NCI-H446 treated with DMSO at 0.1 percent for 48 hours (cell line): ENCODE data around the gene RFLNA.

Experiments used
- DNase-seq: peaks from one replicate; lab custom pipeline; 2025; lab: John Stamatoyannopoulos, UW

RFLNA gene

DNA sequence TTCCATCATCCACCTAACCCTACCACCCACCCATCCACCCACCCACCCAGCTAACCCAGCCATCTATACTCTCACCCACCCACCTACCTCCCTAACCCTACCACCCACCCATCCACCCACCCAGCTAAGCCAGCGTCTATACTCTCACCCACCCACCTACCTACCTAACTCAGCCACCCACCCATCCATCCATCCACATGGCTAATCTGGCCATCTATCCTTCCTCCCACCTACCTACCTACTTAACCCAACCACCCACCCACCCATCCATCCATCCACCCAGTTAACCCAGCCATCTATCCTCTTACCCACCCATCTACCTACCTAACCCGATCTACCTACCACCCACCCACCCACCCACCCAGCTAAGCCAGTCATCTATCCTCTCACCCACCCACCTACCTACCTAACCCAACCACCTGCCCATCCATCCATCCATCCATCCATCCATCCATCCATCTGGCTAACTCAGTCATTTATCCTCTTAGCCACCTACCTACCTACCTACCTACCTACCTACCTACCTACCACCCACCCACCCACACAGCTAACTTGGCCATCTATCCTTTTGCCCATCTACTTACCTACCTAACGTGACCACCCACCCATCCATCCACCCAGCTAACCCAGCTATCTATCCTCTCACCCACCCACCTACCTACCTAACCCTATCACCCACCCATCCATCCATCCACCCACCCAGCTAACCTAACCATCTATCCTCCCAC, 44.1 kb downstream of the RFLNA start:
- no peak for DNase-seq

DNA sequence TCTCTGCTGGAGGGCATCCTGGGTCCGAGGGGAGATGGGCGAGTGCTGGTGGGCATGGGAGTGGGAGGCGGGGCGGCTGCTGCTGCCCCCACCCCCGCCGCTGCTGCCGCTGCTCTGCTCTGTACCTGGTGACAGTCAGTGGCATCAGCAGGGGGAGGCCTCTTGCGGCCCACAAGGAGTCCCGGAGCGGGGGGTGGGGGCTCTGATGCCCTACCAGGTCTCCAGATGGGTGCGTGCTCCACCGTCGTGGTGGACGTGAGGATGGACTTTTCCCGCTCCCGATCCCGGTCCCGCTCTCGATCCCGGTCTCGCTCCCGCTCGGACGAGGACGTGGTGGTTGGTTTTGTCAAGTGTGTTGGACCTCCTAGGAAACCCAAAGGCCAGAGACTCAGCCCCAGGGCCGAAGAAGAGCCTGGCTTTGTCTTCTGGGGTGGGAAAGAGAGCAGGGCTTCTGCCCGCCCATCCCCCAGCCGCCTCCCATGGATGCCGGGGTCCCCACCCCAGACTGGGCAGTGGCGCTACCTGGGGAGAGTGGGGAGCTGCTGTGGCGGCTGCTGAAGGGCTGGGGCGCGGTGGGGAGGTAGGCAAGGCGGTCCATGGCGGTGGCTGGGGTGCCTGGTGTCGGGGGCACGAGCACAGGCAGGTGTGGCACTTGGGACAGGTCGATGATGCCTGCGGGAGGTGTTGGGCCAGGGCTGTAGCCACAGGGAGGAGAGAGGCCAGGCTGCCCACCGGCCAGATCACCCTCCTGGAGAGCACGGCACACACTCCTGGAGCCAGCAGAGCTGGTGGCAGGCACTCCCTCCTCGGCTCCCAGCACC, 45.4 kb downstream of the RFLNA start:
- DNase-seq, result no peak

DNA sequence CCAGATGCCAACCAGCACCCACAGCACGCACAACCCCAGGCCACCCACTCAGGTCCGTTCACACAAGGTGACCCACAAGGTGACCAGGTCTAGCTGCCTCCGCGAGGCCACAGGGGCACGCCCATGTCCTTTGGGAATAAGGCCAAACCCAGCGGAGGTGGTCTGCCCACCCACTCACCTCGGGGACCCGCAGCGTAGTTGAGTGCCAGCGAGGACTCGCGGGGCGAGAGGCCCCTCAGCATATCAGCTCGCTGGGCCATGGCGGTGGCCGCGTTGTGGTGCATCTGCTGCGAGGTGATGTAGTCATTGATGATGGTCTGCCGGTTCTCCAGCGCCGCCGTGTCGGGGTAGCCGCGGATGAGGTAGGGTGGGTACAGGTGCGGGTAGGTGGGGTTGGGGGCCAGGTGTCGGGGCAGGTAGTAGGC, 46.8 kb downstream of the RFLNA start:
- DNase-seq, result no peak

DNA sequence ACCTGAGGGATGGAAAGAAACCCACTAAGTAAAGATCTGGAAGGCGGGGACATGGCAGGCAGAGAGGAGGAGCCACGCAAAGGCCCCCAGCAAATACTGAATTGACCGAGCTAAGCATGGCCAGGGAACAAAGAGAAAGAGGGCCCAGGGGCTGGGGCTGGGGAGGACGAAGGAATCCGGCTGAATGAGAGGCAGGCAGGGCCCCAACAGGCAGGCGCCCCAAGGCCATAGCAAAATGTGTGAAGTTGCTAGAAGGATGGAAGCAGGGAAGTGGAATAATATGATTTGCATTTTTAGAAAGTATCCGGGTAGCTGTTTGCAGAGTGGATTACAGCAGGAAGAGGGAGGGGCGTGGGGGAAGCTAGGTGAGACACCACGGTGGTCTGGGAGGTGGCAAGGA, 49.1 kb downstream of the RFLNA start:
- DNase-seq, result no peak

DNA sequence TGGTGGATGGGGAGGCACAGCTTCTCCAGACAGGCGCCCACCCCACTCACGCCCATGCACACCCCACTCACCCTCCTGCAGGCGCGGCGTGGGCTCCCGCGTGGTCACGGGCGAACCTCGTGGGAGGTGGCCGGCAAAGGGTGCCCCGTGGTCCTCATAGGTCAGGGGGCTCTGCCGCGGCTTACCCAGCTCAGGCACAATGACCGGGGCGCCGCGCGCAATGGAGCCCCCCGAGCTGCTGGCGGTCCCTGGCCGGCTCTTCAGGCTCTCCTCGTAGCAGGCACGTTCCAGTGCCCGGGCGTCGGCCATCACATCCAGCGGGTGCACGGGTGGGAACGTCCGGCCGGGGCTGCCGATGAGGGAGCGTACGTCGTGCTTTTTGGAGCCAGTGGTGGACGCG, 49.6 kb downstream of the RFLNA start:
- no peak for DNase-seq

DNA sequence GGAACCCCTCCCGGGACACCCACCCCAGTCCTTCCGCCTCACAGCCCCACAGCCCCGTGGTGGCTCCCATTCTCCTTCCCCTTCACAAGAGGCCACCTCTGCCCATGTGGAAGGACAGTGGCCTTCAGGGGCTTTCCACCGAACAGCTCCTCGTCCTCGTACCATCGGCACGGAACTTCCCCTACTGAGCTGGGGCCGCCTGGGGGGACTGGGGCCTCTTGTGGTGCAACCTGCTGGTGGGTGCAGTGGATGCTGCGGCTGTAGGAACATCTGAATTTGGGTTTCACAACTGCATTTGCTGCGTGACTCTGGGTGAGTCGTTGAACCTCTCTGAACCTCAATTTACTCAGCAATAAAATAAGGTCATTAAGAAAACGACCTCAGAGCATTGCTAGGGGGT, 50.9 kb downstream of the RFLNA start:
- DNase-seq, result no peak

DNA sequence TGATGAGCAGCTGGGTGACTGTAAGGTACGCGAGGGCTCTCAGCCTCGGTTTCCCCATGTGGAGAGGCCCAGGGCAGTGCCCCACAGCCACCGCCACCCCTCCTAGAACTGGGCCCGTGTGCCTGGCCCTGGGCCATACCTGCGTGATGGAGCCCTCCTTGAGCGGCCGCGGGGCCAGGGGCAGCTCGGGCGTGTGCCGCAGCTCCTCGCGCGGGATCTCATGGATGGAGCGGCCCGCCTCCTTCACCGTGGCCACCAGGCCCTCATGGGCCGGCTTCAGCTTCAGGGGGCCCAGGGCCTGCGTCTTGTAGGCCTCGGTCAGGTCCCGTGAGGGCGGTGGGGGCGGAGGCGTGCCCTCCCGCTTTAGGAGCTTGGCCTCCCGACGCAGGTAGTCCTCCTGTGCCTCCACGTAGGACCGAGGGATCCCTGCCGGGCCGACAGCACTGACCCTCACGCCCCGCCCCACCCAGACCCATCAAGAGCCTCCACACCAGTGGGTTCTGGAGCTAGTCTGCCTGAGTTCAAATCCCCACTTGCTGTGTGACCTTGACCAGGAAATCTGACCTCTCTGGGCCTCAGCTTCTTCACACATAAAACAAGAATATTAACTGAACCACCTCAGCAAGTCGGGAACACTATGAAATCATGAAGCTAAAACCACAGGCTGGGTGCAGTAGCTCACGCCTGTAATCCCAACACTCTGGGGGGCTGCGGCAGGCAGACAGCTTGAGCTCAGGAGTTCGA, 51.7 kb downstream of the RFLNA start:
- no peak for DNase-seq

DNA sequence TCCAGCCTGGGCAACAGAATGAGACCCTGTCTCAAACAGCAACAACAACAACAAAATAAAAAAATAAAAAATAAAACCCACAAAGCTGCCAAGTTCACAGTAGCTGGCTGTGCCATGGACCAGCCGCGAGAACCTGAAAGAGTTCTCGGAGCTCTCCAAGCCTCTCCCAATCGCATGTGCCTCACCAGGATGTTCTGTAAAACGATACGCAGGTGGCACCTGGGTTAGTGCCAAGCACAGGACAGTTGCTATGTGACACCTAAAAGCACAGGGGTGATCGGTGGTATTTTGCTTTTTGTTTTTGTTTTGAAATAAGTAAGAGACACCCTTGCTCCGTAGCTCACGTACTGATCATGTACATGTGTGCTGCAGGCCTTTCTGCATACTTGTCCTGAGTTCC, 52.4 kb downstream of the RFLNA start:
- no peak for DNase-seq

DNA sequence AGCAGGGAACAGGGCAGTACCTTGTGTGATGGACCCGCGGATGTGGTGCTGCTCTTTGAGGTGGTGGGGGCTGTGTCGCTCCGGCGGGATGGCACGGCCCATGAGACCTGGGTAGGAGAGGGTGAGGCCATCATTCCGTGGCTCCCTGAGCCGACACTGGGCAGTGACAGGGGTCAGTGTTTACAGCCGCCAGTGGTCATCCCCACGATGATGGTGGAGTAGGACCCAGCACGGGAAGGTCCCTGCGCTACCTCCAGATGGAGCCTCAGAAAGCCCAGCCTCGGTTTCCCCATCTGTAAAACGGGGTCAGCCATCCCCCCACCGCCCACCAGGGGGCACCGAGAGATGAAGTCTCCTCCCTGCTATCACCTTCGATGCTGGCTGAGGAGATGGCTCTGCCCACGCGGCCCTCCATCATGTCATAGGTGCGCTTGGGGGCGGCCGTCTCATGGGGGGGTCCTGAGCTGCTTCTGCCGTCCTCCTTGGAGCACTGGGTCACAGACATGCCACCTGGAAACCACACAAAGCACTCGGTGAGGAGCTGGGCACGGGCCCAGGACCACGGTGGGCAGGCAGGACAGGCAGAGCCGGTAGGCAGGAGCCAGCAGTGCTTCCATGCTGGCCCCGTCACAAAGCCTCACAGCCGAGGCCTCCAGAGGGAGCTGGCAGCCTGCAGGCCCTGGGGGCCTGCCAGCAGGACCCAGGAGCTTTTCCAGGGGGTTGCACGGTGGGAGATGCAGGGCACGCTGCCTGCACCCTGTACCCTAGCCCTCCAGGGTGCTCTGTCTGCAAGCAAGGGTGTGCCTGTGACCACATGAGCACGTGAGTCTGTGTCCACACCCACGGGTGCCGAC, 53.1 kb downstream of the RFLNA start:
- DNase-seq, result no peak

DNA sequence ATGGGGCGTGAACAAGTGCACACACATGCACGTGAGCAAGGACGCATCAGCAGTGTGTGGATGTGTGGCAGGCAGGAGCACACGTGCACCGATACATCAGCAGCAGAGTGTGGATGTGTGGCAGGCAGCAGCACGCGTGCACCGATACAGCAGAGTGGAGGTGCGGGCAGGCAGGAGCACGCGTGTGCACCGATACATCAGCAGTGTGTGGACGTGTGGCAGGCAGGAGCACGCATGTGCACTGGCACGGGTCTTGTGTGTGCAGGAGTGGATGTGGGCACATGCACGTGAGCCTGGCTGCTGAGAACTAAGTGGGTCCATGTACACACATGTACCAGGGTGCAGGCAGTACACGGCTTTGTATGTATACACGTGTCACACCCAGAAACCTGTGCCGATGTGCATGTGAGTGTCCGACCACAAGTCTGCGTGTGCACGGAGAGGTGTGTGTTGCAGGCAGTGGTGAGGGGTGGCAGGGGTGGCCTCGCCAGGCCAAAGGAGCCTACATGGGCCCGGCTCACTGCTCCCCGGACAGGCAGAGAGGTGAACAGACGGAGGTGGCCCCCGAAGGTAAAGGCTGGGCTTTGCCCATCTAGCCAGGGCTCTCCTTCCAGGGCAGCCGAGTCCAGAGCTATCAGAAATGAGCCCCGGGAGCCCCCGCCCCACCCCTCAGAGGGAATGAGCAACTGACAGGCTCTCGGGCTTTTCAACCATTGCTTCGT, 53.9 kb downstream of the RFLNA start:
- no peak for DNase-seq

DNA sequence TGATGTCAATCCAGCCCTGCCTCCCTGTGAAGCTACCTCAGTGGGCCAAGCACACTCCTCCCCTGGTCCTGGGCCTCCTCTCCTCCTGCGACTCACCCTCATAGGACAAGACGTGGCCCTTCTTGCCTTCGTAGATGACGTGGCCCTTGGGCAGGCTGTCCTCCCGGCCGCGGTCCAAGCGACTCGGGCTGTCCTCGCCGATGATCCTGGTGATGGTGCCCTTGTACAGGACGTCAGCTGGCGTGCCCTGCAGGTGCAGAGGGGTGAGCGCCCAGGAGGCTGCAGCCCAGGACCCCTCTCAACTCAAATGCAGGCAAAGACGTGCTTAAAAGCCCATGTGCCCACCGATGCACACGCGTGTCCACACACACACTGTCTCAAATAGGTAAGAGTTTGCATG, 55.6 kb downstream of the RFLNA start:
- DNase-seq, result no peak

DNA sequence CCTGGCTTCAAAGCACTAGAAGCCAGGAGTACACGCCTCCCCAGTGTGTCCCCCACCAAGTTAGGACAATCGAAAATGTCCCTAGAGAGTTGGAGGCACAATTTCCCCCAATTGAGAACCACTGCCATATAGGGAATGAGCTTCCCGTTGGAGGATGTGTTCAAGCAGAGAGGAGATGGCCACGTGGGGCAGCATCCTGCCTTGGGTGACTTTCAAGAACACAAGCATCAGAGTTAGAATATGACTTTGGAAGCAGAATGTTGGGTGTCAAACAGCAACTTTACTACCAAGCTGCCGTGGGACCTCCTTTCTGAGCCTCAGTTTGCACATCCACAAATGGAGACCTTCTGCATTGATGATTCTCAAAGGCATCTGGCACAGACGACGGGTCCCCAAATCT, 56.5 kb downstream of the RFLNA start:
- no peak for DNase-seq

DNA sequence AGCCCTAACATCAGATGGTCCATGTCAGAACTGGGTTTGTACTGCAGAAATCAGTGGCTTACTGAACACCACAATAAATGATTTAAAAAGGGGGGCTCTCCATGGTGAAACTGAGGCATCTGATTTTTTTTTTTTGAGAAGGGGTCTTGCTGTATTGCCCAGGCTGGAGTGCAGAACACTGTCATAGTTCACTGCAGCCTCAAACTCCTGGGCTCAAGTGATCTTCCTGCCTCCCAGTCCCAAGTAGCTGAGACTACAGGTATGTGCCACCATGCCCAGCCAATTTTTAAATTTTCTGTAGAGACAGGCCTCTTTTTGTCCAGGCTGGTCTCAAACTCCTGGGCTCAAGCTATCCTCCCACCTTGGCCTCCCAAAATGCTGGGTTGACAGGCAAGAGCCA, 57.4 kb downstream of the RFLNA start:
- no peak for DNase-seq

DNA sequence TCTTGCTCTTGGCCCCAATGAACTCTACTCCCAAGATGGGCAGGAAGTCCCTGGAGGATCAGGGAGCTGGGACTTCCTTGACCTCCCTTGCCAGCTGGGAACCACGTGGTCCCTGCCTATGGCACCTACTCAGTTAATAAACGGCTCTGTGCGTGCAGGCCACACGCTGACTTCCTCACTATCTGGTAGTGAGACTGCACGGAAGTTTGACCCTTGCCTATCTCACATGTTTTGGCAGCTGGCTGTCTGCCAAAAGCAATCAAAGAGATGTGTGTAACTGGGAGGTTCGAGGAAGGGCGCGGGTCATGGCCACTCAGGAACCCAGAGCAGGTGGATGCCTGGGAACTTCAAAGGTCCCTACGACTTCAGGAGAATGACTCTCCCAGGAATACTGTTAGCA, 57.9 kb downstream of the RFLNA start:
- DNase-seq, result no peak

DNA sequence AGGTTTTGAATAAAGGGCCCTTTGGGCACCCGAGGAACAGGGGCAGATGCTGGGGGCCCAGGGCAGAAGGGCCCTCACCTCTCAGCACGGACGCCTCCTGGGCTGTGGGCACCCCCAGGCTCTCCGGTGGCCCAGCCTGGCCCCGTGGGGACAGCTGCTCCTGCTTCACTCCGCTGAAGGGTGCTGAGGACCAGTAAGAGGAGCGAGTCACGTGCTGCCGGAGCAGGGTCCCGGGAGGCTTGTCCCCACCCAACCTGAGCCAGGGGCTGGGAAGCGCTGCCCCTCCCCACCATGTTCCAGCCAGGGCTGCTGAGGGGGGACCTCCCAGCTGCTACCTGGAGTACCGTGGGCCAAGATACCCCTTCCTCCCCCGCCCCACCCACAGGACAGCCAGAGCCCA, 59.5 kb downstream of the RFLNA start:
- DNase-seq, result no peak

DNA sequence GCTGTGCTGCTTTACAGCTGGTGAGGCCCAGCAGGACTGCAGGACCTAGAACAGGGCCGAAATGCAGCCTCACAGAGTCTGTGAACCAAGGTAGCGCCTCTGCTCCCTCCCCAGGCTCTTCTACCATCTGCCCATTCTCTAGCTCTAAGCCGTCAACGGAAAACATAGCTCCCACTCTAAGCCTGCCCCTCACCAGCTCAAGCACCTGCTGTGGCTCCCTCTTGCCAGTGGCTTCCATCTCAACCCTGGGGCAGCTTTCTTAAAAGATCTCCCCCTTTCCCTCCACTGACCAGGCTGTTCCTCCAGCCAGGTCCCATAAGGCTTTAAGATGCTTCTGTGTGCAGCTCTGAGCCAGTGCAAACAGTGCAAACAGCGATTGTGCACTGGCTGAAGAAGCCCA, 61.3 kb downstream of the RFLNA start:
- no peak for DNase-seq

DNA sequence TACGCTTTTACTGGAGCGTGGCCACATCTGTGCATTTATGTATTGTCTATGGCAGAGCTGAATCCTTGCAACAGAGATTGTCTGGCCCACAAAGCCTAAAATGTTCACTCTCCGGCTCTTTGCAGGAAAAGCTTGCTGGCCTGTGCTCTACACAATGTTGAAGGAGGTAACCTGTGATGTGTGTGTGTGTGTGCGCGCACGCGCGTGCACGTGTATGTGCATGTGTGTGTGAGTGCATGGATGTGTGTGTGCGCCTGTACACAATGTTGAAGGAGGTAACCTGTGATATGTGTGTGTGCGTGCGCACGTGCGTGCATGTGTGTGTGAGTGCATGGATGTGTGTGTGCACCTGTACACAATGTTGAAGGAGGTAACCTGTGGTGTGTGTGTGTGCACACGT, 62.7 kb downstream of the RFLNA start:
- no peak for DNase-seq

DNA sequence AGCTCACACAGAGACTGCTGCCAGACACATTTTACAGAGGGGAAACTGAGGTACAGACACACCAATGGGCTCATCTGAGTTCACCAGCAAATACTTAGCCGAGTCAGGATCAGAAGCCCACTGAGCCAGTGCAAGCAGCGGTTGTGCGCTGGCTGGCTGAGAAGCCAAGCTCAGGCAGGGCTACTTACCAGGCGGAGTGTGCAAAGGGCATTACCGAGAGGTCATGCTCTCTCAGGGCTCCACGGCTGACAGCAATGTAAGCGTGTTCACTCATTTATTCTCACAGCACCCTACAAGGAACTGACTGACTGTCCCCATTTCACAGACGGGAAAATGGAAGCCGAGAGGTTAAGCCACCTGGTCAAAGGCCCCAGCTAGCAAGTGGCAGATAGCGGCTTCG, 63.7 kb downstream of the RFLNA start:
- no peak for DNase-seq

DNA sequence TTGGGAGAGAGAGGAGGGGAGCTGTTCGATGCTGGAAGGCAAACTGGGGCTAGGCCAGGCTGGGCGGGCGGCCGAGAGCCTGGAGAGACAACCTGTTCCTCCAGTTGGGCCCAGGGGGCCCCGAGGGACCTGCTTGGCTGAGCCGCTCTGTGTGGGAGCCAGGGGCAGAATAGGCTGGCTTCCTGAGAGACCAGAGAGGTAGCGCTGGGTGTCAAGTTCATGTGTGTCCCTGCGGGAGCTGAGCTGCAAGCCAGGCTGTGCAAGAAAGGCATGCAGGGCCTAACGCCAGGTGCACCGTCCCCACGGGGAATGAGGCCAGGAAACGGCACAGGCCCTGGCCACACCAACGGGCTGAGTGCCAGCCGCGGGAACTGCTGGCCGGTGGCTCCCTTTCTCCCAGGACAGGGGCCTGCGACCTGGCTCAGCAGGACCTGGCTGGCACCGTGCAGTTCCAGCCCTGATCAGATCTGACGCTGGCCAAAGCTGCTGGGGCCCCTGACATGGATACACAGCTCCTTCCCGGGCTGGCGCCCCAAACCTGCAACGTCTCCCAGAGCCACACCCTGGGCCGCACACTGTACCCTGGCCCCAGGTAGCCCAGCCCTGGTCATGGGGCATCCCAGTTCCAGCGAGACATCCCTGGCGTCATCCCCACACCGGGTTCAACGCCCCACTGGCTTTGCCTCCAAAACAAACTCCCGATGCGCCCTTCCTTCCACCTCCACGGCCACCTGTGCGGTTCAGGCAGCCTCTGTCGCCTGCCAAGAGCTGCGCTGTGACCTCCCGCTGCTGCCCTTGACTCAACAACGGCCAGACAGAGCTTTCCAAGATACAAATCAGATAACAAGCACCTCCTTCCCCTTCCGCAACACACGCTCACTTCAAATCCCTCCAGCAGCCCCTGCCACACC, 65.0 kb downstream of the RFLNA start:
- peak; percentile 97 for DNase-seq
